Measurements from ENCODE around the gene ZNF25. TPM values are rescaled to one million over a fixed set of nuclear protein-coding genes. Genes with fewer than 3 reads are reported as not detected.
"Not testable (repeated sequence)": the region's sequence is repeated elsewhere in the genome, so short reads cannot be mapped to it uniquely, and the experiment has no call there.

The ZNF25 gene
- total RNA-seq, 1 experiment from 2014 or later: 2.6 TPM

DNA sequence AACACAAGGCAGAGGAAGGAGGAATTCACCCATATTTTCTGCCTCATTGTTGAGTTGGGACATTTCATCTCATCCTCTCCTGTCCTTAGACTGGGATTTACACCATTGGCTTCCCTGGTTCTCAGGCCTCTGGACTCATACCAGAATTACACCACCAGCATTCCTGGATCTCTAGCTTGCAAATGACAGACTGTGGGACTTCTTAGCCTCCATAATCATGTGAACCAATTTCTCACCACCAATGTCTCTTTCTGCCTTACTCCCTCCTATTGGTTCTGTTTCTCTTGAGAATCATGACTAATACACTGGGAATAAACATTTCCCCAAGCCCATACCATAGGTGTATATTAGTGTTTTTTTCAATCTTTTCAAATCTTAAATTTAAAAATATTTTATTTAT, 31.1 kb upstream of the ZNF25 start:
- intact Hi-C loops (cut with micrococcal nuclease; ENCODE audit: unreplicated experiment): no loop called here
- peaks cover 13% of the 10 kb centered on the region for H3K79me2 ChIP-seq (ENCODE audit: low read depth)
- POLR2A ChIA-PET (ENCODE audit: unreplicated experiment): no interaction called here
- BruUV-seq (replicated peaks): no TSS peak
- H2AFZ ChIP-seq: no peak overlapping the region
- no peaks in the 10 kb centered on the region for H3K27me3 ChIP-seq (ENCODE audit: insufficient read depth, low read depth)
- H3K9me2 ChIP-seq (ENCODE audit: insufficient read depth): no peaks in the 10 kb centered on the region
- H3K36me3 ChIP-seq (ENCODE audit: low read depth): no peaks in the 10 kb centered on the region
- DNase-seq: no peak
- H3K4me3 ChIP-seq: no peak overlapping the region
- H3K4me2 ChIP-seq: no peak overlapping the region
- peaks cover 5% of the 10 kb centered on the region for H3K4me1 ChIP-seq (replicated peaks; ENCODE audit: insufficient read depth)
- H3K9me3 ChIP-seq (ENCODE audit: insufficient read depth, low read depth): no peaks in the 10 kb centered on the region
- H4K20me1 ChIP-seq (ENCODE audit: insufficient read depth): no peaks in the 10 kb centered on the region
- no peak overlapping the region for H3K27ac ChIP-seq
- TF ChIP-seq, protein P1, sequence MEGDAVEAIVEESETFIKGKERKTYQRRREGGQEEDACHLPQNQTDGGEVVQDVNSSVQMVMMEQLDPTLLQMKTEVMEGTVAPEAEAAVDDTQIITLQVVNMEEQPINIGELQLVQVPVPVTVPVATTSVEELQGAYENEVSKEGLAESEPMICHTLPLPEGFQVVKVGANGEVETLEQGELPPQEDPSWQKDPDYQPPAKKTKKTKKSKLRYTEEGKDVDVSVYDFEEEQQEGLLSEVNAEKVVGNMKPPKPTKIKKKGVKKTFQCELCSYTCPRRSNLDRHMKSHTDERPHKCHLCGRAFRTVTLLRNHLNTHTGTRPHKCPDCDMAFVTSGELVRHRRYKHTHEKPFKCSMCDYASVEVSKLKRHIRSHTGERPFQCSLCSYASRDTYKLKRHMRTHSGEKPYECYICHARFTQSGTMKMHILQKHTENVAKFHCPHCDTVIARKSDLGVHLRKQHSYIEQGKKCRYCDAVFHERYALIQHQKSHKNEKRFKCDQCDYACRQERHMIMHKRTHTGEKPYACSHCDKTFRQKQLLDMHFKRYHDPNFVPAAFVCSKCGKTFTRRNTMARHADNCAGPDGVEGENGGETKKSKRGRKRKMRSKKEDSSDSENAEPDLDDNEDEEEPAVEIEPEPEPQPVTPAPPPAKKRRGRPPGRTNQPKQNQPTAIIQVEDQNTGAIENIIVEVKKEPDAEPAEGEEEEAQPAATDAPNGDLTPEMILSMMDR (conservative IDR thresholded peaks at IDR 0.05): no peak
- TF ChIP-seq EZH2 (IDR thresholded peaks at IDR 0.05; ENCODE audit: low read depth): no peak
- peaks cover 12% of the 10 kb centered on the region for H3F3A ChIP-seq (ENCODE audit: insufficient read depth, low read depth)
- CTCF ChIA-PET: no interaction called here

DNA sequence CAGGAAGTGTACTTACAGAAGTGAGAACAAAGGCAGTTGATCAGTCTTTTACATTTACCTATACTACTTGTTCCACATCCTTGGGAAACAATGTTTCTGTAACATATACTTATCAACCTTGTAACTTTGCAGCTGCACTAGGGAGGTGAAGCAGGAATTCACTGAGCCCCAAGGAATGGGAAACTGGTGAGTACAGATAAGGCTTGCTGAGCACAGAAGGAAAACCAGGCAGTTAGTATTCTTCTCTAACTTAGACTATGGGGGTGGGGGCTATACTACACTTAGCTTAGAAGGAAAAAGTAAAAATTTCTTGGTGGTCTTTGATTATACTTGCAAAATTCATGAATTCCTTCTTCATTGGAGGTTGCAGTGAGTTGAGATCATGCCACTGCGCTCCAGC, 27.1 kb upstream of the ZNF25 start:
- H3K4me3 ChIP-seq: no peak overlapping the region
- no peak overlapping the region for H3K4me2 ChIP-seq
- DNase-seq: no peak
- H3K9me2 ChIP-seq (ENCODE audit: insufficient read depth): no peaks in the 10 kb centered on the region
- H3K27me3 ChIP-seq (ENCODE audit: insufficient read depth, low read depth): no peaks in the 10 kb centered on the region
- H4K20me1 ChIP-seq (ENCODE audit: insufficient read depth): no peaks in the 10 kb centered on the region
- H3K9me3 ChIP-seq (ENCODE audit: insufficient read depth, low read depth): no peaks in the 10 kb centered on the region
- no peaks in the 10 kb centered on the region for H3K79me2 ChIP-seq (ENCODE audit: low read depth)
- no peaks in the 10 kb centered on the region for H3F3A ChIP-seq (ENCODE audit: insufficient read depth, low read depth)
- no TSS peak for BruUV-seq (replicated peaks)
- H2AFZ ChIP-seq: no peak overlapping the region
- POLR2A ChIA-PET (ENCODE audit: unreplicated experiment): interaction anchor here (0.6 kb wide), 1 partner anchor 28 kb away, joined by 7 read pairs; no protein-coding TSS in a partner anchor
- no peak for TF ChIP-seq EZH2 (IDR thresholded peaks at IDR 0.05; ENCODE audit: low read depth)
- TF ChIP-seq, protein P1 (conservative IDR thresholded peaks at IDR 0.05): no peak
- H3K36me3 ChIP-seq (ENCODE audit: low read depth): no peaks in the 10 kb centered on the region
- H3K27ac ChIP-seq: no peak overlapping the region
- intact Hi-C loops (cut with micrococcal nuclease; ENCODE audit: unreplicated experiment): no loop called here
- CTCF ChIA-PET: no interaction called here
- H3K4me1 ChIP-seq (replicated peaks; ENCODE audit: insufficient read depth): no peaks in the 10 kb centered on the region

DNA sequence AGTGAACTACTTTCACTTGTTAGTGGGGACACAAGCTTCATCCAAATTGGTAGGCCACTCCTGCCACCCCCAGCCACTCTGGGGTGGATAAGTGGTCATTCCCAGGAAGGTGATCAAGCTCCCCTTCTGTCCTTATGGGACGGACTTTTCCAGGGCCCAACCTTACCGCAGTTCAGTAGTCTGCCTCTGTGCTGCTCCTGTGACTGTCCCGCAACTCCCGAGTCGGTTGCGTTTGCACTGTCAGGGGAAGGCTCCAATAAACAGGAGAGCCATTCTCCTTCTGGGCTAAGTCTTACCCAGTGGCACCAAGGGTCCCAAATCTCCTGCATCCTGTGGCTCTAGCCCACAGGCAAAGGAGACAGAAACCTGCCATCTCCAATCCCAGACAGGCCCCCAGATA, 26.6 kb upstream of the ZNF25 start:
- Histone ChIP-seq H3K79me2 (ENCODE audit: low read depth) (no peaks in the 10 kb centered on the region), H4K20me1 (ENCODE audit: insufficient read depth) (no peaks in the 10 kb centered on the region), H3K4me2 (no peak overlapping the region), H3K27ac (no peak overlapping the region), H3K4me3 (no peak overlapping the region), H3K27me3 (ENCODE audit: insufficient read depth, low read depth) (no peaks in the 10 kb centered on the region), H2AFZ (no peak overlapping the region), H3K9me3 (ENCODE audit: insufficient read depth, low read depth) (no peaks in the 10 kb centered on the region), H3K4me1 (replicated peaks; ENCODE audit: insufficient read depth) (no peaks in the 10 kb centered on the region), H3K9me2 (ENCODE audit: insufficient read depth) (no peaks in the 10 kb centered on the region), H3K36me3 (ENCODE audit: low read depth) (no peaks in the 10 kb centered on the region), H3F3A (ENCODE audit: insufficient read depth, low read depth) (no peaks in the 10 kb centered on the region)
- ChIA-PET POLR2A (ENCODE audit: unreplicated experiment) (interaction anchor here (0.6 kb wide), 1 partner anchor 28 kb away, joined by 7 read pairs; no protein-coding TSS in a partner anchor), CTCF (no interaction called here)
- TF ChIP-seq EZH2 (IDR thresholded peaks at IDR 0.05; ENCODE audit: low read depth): no peak
- TF ChIP-seq, protein P1 (conservative IDR thresholded peaks at IDR 0.05): no peak
- intact Hi-C loops (cut with micrococcal nuclease; ENCODE audit: unreplicated experiment): no loop called here
- DNase-seq: no peak
- no TSS peak for BruUV-seq (replicated peaks)

DNA sequence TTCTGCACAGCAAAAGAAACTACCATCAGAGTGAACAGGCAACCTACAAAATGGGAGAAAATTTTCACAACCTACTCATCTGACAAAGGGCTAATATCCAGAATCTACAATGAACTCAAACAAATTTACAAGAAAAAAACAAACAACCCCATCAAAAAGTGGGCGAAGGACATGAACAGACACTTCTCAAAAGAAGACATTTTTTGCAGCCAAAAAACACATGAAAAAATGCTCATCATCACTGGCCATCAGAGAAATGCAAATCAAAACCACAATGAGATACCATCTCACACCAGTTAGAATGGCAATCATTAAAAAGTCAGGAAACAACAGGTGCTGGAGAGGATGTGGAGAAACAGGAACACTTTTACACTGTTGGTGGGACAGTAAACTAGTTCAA, 24.0 kb upstream of the ZNF25 start:
- H3K36me3 ChIP-seq (ENCODE audit: low read depth); H3K4me1 ChIP-seq (replicated peaks; ENCODE audit: insufficient read depth); H4K20me1 ChIP-seq (ENCODE audit: insufficient read depth); H3K9me2 ChIP-seq (ENCODE audit: insufficient read depth); BruUV-seq (replicated peaks); CTCF ChIA-PET; H3K9me3 ChIP-seq (ENCODE audit: insufficient read depth, low read depth); H3K27me3 ChIP-seq (ENCODE audit: insufficient read depth, low read depth); DNase-seq; H3K27ac ChIP-seq; POLR2A ChIA-PET (ENCODE audit: unreplicated experiment); H3K4me2 ChIP-seq; intact Hi-C loops (cut with micrococcal nuclease; ENCODE audit: unreplicated experiment); H3K4me3 ChIP-seq; H3F3A ChIP-seq (ENCODE audit: insufficient read depth, low read depth); H3K79me2 ChIP-seq (ENCODE audit: low read depth); H2AFZ ChIP-seq: not testable (repeated sequence)

DNA sequence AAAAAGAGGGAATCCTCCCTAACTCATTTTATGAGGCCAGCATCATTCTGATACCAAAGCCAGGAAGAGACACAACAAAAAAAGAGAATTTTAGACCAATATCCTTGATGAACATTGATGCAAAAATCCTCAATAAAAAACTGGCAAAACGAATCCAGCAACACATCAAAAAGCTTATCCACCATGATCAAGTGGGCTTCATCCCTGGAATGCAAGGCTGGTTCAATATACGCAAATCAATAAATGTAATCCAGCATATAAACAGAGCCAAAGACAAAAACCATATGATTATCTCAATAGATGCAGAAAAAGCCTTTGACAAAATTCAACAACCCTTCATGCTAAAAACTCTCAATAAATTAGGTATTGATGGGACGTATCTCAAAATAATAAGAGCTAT, 22.5 kb upstream of the ZNF25 start:
- DNase-seq; H3K79me2 ChIP-seq (ENCODE audit: low read depth); H4K20me1 ChIP-seq (ENCODE audit: insufficient read depth); H3K4me2 ChIP-seq; H2AFZ ChIP-seq; H3K36me3 ChIP-seq (ENCODE audit: low read depth); CTCF ChIA-PET; H3F3A ChIP-seq (ENCODE audit: insufficient read depth, low read depth); intact Hi-C loops (cut with micrococcal nuclease; ENCODE audit: unreplicated experiment); H3K4me3 ChIP-seq; BruUV-seq (replicated peaks); H3K9me2 ChIP-seq (ENCODE audit: insufficient read depth); H3K27ac ChIP-seq; H3K9me3 ChIP-seq (ENCODE audit: insufficient read depth, low read depth); POLR2A ChIA-PET (ENCODE audit: unreplicated experiment); H3K27me3 ChIP-seq (ENCODE audit: insufficient read depth, low read depth); H3K4me1 ChIP-seq (replicated peaks; ENCODE audit: insufficient read depth): not testable (repeated sequence)

Measured in PC-9 (cell line).